ENCODE data around the gene TPM4.

The TPM4 gene

GRCh38 chr19:16062789-16063188 is 13.5 kb upstream of the TPM4 start:
- H3K4me1 ChIP-seq (ENCODE audit: control insufficient read depth, low read length), result peaks cover 9% of the 10 kb centered on the region
- H3K9me3 ChIP-seq (ENCODE audit: control insufficient read depth, insufficient read depth, low read length), result no peaks in the 10 kb centered on the region; the same call in 1 of the 2 replicates
- no peaks in the 10 kb centered on the region for H4K20me1 ChIP-seq (ENCODE audit: control insufficient read depth, insufficient read depth, low read depth, low read length)
- no peaks in the 10 kb centered on the region for H3K27me3 ChIP-seq (ENCODE audit: control insufficient read depth, low read length)
- no peaks in the 10 kb centered on the region for H3K9me2 ChIP-seq (replicated peaks; ENCODE audit: control insufficient read depth, low read length)
- no peak for TF ChIP-seq EZH2phosphoT487 (IDR thresholded peaks at IDR 0.05; ENCODE audit: borderline replicate concordance, low read length)
- TF ChIP-seq CTCF (IDR thresholded peaks at IDR 0.05; ENCODE audit: low read depth, low read length, poor library complexity, severe bottlenecking), result peak; percentile 93
- peak overlapping the region; percentile 32 for H3K4me2 ChIP-seq (ENCODE audit: low read length)
- H3K27ac ChIP-seq (ENCODE audit: low read depth, low read length), result no peak overlapping the region
- H3K36me3 ChIP-seq (ENCODE audit: control insufficient read depth, low read length), result no peaks in the 10 kb centered on the region
- no peaks in the 10 kb centered on the region for H3K79me2 ChIP-seq (ENCODE audit: control insufficient read depth, low read length)
- no peaks in the 10 kb centered on the region for H3F3A ChIP-seq (ENCODE audit: control insufficient read depth, insufficient read depth)
- no peak overlapping the region for H3K4me3 ChIP-seq (ENCODE audit: low read length)

DNA sequence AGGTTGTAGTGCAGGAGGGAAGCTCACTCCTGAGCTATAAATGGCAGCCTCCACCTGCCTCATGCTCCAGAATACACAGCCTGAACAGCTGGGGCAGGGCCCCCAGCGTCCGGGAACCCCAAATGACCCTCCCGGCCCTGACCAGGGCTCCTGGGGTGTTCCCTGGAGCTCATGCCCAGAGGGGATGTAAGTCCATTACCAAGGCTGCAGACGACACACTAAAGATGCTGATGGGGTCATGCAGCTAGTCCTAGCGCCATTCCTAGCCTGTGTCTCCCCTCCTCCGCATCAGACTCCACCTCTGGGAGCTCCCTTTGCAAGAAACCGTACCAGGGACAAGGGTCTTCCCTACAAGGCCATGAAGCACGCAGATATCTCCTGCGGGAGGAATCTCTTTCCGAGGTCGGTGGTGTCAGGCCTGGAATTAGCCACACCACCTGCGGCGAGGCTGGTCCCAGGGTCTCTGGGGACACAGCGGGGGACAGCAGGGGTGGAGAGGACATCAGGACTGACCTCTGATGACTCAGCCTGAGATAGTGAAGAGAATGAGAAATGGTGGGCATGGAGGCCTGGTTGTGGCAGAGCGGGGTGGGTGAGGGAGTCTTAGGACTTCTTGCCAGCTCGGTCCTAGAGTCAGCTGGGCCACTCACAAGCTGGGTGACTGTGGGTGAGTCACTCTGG is 11.9 kb upstream of the TPM4 start:
- no peaks in the 10 kb centered on the region for H3K9me2 ChIP-seq (replicated peaks; ENCODE audit: control insufficient read depth, low read length)
- no peak overlapping the region for H3K4me2 ChIP-seq (ENCODE audit: low read length)
- H4K20me1 ChIP-seq (ENCODE audit: control insufficient read depth, insufficient read depth, low read depth, low read length), result no peaks in the 10 kb centered on the region
- no peak overlapping the region for H3K27ac ChIP-seq (ENCODE audit: low read depth, low read length)
- peaks cover 13% of the 10 kb centered on the region for H3K4me1 ChIP-seq (ENCODE audit: control insufficient read depth, low read length)
- no peak overlapping the region for H3K4me3 ChIP-seq (ENCODE audit: low read length)
- H3K9me3 ChIP-seq (ENCODE audit: control insufficient read depth, insufficient read depth, low read length), result no peaks in the 10 kb centered on the region; the same call in 1 of the 2 replicates
- H3K79me2 ChIP-seq (ENCODE audit: control insufficient read depth, low read length), result no peaks in the 10 kb centered on the region
- H3F3A ChIP-seq (ENCODE audit: control insufficient read depth, insufficient read depth), result 0 out of 2 replicates have a peak, but pooled peaks cover 3% of the 10 kb centered on the region
- TF ChIP-seq EZH2phosphoT487 (IDR thresholded peaks at IDR 0.05; ENCODE audit: borderline replicate concordance, low read length) (no peak), CTCF (IDR thresholded peaks at IDR 0.05; ENCODE audit: low read depth, low read length, poor library complexity, severe bottlenecking) (no peak)
- H3K27me3 ChIP-seq (ENCODE audit: control insufficient read depth, low read length), result no peaks in the 10 kb centered on the region
- H3K36me3 ChIP-seq (ENCODE audit: control insufficient read depth, low read length), result no peaks in the 10 kb centered on the region

GRCh38 chr19:16066611-16067104 is 9.6 kb upstream of the TPM4 start:
- H3K9me3 ChIP-seq (ENCODE audit: control insufficient read depth, insufficient read depth, low read length), result no peaks in the 10 kb centered on the region
- no peaks in the 10 kb centered on the region for H3K79me2 ChIP-seq (ENCODE audit: control insufficient read depth, low read length)
- H3K9me2 ChIP-seq (replicated peaks; ENCODE audit: control insufficient read depth, low read length), result no peaks in the 10 kb centered on the region
- no peak overlapping the region for H3K4me2 ChIP-seq (ENCODE audit: low read length)
- TF ChIP-seq CTCF (IDR thresholded peaks at IDR 0.05; ENCODE audit: low read depth, low read length, poor library complexity, severe bottlenecking) (peak; percentile 76), EZH2phosphoT487 (IDR thresholded peaks at IDR 0.05; ENCODE audit: borderline replicate concordance, low read length) (no peak)
- no peak overlapping the region for H3K4me3 ChIP-seq (ENCODE audit: low read length)
- H4K20me1 ChIP-seq (ENCODE audit: control insufficient read depth, insufficient read depth, low read depth, low read length), result no peaks in the 10 kb centered on the region
- H3K36me3 ChIP-seq (ENCODE audit: control insufficient read depth, low read length), result no peaks in the 10 kb centered on the region
- H3K27me3 ChIP-seq (ENCODE audit: control insufficient read depth, low read length), result no peaks in the 10 kb centered on the region
- H3F3A ChIP-seq (ENCODE audit: control insufficient read depth, insufficient read depth), result peaks cover 7% of the 10 kb centered on the region; the same call in 1 of the 2 replicates
- H3K27ac ChIP-seq (ENCODE audit: low read depth, low read length), result no peak overlapping the region
- peaks cover 34% of the 10 kb centered on the region for H3K4me1 ChIP-seq (ENCODE audit: control insufficient read depth, low read length)
